Stimulated activated CD4-positive, alpha-beta T cell treated with anti-CD3 and anti-CD28 coated beads, Interleukin-15, amount 100 ng/mL, for 1 hour (primary cell): ENCODE measurements around the gene HSPB8.

Experiments
- DNase-seq, 2 donors: peaks; one replicate each; pipeline ENCODE4 v3.0.0-alpha.2; 2020; ENCODE audit warnings: low read depth in 1 of 2, low spot score in 1 of 2

HSPB8 gene

GRCh38 chr12:119178544-119179334 lies at the start of gene HSPB8:
Gene HSPB8 (plus strand): TSS chr12:119178931. CDS start chr12:119179313, 382 bp downstream.
- no peak for DNase-seq

- no peak for DNase-seq
Measured at GRCh38 chr12:119129827-119130434, 48.8 kb upstream of the HSPB8 start.

- DNase-seq, result no peak
Measured at GRCh38 chr12:119130523-119130922, 48.2 kb upstream of the HSPB8 start.

GRCh38 chr12:119134284-119135072 lies 44.3 kb upstream of the HSPB8 start:
- DNase-seq, result no peak

- no peak for DNase-seq
Measured at GRCh38 chr12:119136811-119137410, 41.8 kb upstream of the HSPB8 start.

GRCh38 chr12:119139448-119139847 lies 39.3 kb upstream of the HSPB8 start:
- no peak for DNase-seq

GRCh38 chr12:119145367-119145766 lies 33.4 kb upstream of the HSPB8 start:
- DNase-seq, result no peak

GRCh38 chr12:119147847-119148448 lies 30.8 kb upstream of the HSPB8 start:
- DNase-seq, result no peak

- no peak for DNase-seq
Measured at GRCh38 chr12:119149270-119149669, 29.5 kb upstream of the HSPB8 start.

GRCh38 chr12:119151445-119152026 lies 27.2 kb upstream of the HSPB8 start:
- no peak for DNase-seq

- no peak for DNase-seq
Measured at GRCh38 chr12:119153477-119154434, 25.0 kb upstream of the HSPB8 start.

GRCh38 chr12:119154435-119154818 lies 24.3 kb upstream of the HSPB8 start:
- DNase-seq, result no peak

GRCh38 chr12:119156401-119157044 lies 22.2 kb upstream of the HSPB8 start:
- no peak for DNase-seq

GRCh38 chr12:119157528-119157927 lies 21.2 kb upstream of the HSPB8 start:
- no peak for DNase-seq

- DNase-seq, result no peak
Measured at GRCh38 chr12:119157978-119158377, 20.8 kb upstream of the HSPB8 start.

GRCh38 chr12:119158402-119158801 lies 20.3 kb upstream of the HSPB8 start:
- no peak for DNase-seq

- no peak for DNase-seq
Measured at GRCh38 chr12:119159844-119160243, 18.9 kb upstream of the HSPB8 start.

GRCh38 chr12:119167902-119168301 lies 10.8 kb upstream of the HSPB8 start:
- no peak for DNase-seq

- DNase-seq, result no peak
Measured at GRCh38 chr12:119168721-119169120, 10.0 kb upstream of the HSPB8 start.
